ENCODE measurements around the gene CENPVL3.
"Not testable (repeated sequence)": the region's sequence is repeated elsewhere in the genome, so short reads cannot be mapped to it uniquely, and the experiment has no call there.

Gene CENPVL3

GRCh38 chrX:51618241-51619155 is at the start of gene CENPVL3:
CENPVL3 (minus strand) TSS chrX:51618912; CDS start chrX:51618873, 39 bp downstream.
- DNase-seq (ENCODE audit: low spot score): not testable (repeated sequence)

- DNase-seq (ENCODE audit: low spot score): no peak
These were observed 47.3 kb upstream of the CENPVL3 start for GRCh38 chrX:51665981-51666380.

GRCh38 chrX:51643377-51643776 is 24.7 kb upstream of the CENPVL3 start:
- DNase-seq (ENCODE audit: low spot score): no peak

GRCh38 chrX:51641421-51642021 is 22.8 kb upstream of the CENPVL3 start:
- peak; percentile 49 for DNase-seq (ENCODE audit: low spot score)

- not testable (repeated sequence) for DNase-seq (ENCODE audit: low spot score)
These were observed 17.8 kb upstream of the CENPVL3 start for GRCh38 chrX:51636511-51636910.

GRCh38 chrX:51614353-51615012 is 4.2 kb downstream of the CENPVL3 start:
- DNase-seq (ENCODE audit: low spot score): peak; percentile 41

GRCh38 chrX:51608766-51609165 is 9.9 kb downstream of the CENPVL3 start:
- DNase-seq (ENCODE audit: low spot score): peak; percentile 5

GRCh38 chrX:51608126-51608525 is 10.6 kb downstream of the CENPVL3 start:
- peak; percentile 14 for DNase-seq (ENCODE audit: low spot score)

- no peak for DNase-seq (ENCODE audit: low spot score)
These were observed 12.3 kb downstream of the CENPVL3 start for GRCh38 chrX:51606446-51606845.

GRCh38 chrX:51598899-51599298 is 19.8 kb downstream of the CENPVL3 start:
- no peak for DNase-seq (ENCODE audit: low spot score)

GRCh38 chrX:51571874-51572273 is 46.8 kb downstream of the CENPVL3 start:
- no peak for DNase-seq (ENCODE audit: low spot score)

- no peak for DNase-seq (ENCODE audit: low spot score)
These were observed 49.2 kb downstream of the CENPVL3 start for GRCh38 chrX:51569561-51569960.

- peak; percentile 4 for DNase-seq (ENCODE audit: low spot score)
These were observed 50.1 kb downstream of the CENPVL3 start for GRCh38 chrX:51568586-51568985.
